22Rv1 (cell line): ENCODE data around the gene UPF1.

Experiments
- CTCF ChIP-seq: fragments of 450-650 bp; IDR thresholded peaks from 2 replicates; pipeline ENCODE4 v1.5.1; 2017; ENCODE audit warnings: mild to moderate bottlenecking
- ZFX ChIP-seq: fragments of 450-650 bp; IDR thresholded peaks from 2 replicates; pipeline ENCODE4 v1.6.1; 2017; ENCODE audit warnings: antibody characterized with exemption, borderline replicate concordance

GRCh38 chr19:18783958-18784785 is 47.6 kb upstream of the UPF1 start:
- no peak for TF ChIP-seq CTCF
- TF ChIP-seq ZFX, result no peak
